Activated CD8-positive, alpha-beta T cell treated with anti-CD3 and anti-CD28 coated beads for 36 hours (primary cell): Measurements from ENCODE around the gene COG4. TPM values are rescaled to one million over a fixed set of nuclear protein-coding genes. Genes with fewer than 3 reads are reported as not detected.

Source experiments
- ATAC-seq: fragments of 200-7000 bp; cut with Tn5 transposase; one replicate; pipeline ENCODE4 v1.10.0; 2021; ENCODE audit warnings: mild to moderate bottlenecking, moderate library complexity
- CTCF ChIA-PET: fragments of 350-600 bp; sonication (Branson Sonifier 250); formaldehyde crosslinking; loops from one replicate; lab custom pipeline; 2021; ENCODE audit warnings: antibody characterized with exemption; lab: Charles Lee
- POLR2A ChIA-PET: fragments of 350-600 bp; sonication (Branson Sonifier 250); formaldehyde crosslinking; loops from one replicate; lab custom pipeline; 2021; ENCODE audit warnings: antibody characterized with exemption; lab: Charles Lee
- DNase-seq: peaks from one replicate; pipeline ENCODE4 v3.0.0-alpha.2; 2020
- H3K27ac Mint-ChIP-seq: one replicate; pipeline ENCODE4 v1.8.0; 2021; ENCODE audit warnings: mild to moderate bottlenecking, mixed read lengths
- H3K27me3 Mint-ChIP-seq: one replicate; pipeline ENCODE4 v1.8.0; 2021; ENCODE audit warnings: mixed read lengths
- H3K36me3 Mint-ChIP-seq: one replicate; pipeline ENCODE4 v1.8.0; 2021; ENCODE audit warnings: low read depth, mixed read lengths
- H3K4me1 Mint-ChIP-seq: one replicate; pipeline ENCODE4 v1.8.0; 2021; ENCODE audit warnings: low read depth, mixed read lengths
- H3K4me3 Mint-ChIP-seq: one replicate; pipeline ENCODE4 v1.8.0; 2021; ENCODE audit warnings: mild to moderate bottlenecking, moderate library complexity, mixed read lengths
- H3K9me3 Mint-ChIP-seq: one replicate; pipeline ENCODE4 v1.8.0; 2021; ENCODE audit warnings: mixed read lengths
- intact Hi-C: fragments of 100-400 bp; cut with micrococcal nuclease; formaldehyde crosslinking; loops from one replicate; pipeline ENCODE4 v1.10.0; 2022
- total RNA-seq, 2 experiments: library from RNA; stranded (reverse); gene quantifications; one replicate each; pipeline ENCODE4 v1.2.3, GENCODE V29; 2021
- TF ChIP-seq, protein P1 (sequence below): fragments of 200-600 bp; IDR thresholded peaks from one replicate; pipeline ENCODE4 v1.8.0; 2022; ENCODE audit warnings: antibody characterized with exemption, mild to moderate bottlenecking

Gene COG4
- total RNA-seq, 2 experiments from 2014 or later, result 38.0 to 39.0 TPM

GRCh38 chr16:70478912-70479341 is 44.4 kb downstream of the COG4 start:
- intact Hi-C loops, result loop anchor here (5.0 kb wide), 1 partner anchor 87 kb away; no protein-coding TSS in a partner anchor
- Mint-ChIP-seq H3K4me1 (peaks cover 29% of the 10 kb centered on the region), H3K36me3 (peaks cover 3% of the 10 kb centered on the region), H3K27me3 (no peaks in the 10 kb centered on the region), H3K4me3 (no peak overlapping the region), H3K9me3 (no peaks in the 10 kb centered on the region), H3K27ac (peak overlapping the region; percentile 25)
- ATAC-seq, result no peak
- CTCF ChIA-PET, result interaction anchor here (1.0 to 1.1 kb wide), 2 partner anchors 84 to 129 kb away, joined by 4 to 5 read pairs; no protein-coding TSS in a partner anchor
- TF ChIP-seq, protein P1, sequence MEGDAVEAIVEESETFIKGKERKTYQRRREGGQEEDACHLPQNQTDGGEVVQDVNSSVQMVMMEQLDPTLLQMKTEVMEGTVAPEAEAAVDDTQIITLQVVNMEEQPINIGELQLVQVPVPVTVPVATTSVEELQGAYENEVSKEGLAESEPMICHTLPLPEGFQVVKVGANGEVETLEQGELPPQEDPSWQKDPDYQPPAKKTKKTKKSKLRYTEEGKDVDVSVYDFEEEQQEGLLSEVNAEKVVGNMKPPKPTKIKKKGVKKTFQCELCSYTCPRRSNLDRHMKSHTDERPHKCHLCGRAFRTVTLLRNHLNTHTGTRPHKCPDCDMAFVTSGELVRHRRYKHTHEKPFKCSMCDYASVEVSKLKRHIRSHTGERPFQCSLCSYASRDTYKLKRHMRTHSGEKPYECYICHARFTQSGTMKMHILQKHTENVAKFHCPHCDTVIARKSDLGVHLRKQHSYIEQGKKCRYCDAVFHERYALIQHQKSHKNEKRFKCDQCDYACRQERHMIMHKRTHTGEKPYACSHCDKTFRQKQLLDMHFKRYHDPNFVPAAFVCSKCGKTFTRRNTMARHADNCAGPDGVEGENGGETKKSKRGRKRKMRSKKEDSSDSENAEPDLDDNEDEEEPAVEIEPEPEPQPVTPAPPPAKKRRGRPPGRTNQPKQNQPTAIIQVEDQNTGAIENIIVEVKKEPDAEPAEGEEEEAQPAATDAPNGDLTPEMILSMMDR, result no peak
- POLR2A ChIA-PET, result interaction anchor here (1.3 to 3.5 kb wide), 7 partner anchors 9 to 132 kb away, joined by 3 to 27 read pairs (median 5); partner anchors contain the start of genes COG4 and DDX19A
- no peak for DNase-seq

GRCh38 chr16:70478169-70478568 is 45.2 kb downstream of the COG4 start:
- Mint-ChIP-seq H3K4me3 (no peak overlapping the region), H3K9me3 (no peaks in the 10 kb centered on the region), H3K27me3 (no peaks in the 10 kb centered on the region), H3K27ac (peak overlapping the region; percentile 92), H3K4me1 (peaks cover 29% of the 10 kb centered on the region), H3K36me3 (peaks cover 3% of the 10 kb centered on the region)
- POLR2A ChIA-PET, result interaction anchor here (0.5 to 3.5 kb wide), 10 partner anchors 10 to 131 kb away, joined by 3 to 27 read pairs (median 5); partner anchors contain the start of genes COG4, DDX19A and ST3GAL2
- CTCF ChIA-PET, result interaction anchor here (0.9 to 2.0 kb wide), 4 partner anchors 14 to 128 kb away, joined by 3 to 7 read pairs (median 4); no protein-coding TSS in a partner anchor
- intact Hi-C loops, result loop anchor here (5.0 kb wide), 1 partner anchor 86 kb away; no protein-coding TSS in a partner anchor
- TF ChIP-seq, protein P1, result no peak
- ATAC-seq (no peak), DNase-seq (no peak)

DNA sequence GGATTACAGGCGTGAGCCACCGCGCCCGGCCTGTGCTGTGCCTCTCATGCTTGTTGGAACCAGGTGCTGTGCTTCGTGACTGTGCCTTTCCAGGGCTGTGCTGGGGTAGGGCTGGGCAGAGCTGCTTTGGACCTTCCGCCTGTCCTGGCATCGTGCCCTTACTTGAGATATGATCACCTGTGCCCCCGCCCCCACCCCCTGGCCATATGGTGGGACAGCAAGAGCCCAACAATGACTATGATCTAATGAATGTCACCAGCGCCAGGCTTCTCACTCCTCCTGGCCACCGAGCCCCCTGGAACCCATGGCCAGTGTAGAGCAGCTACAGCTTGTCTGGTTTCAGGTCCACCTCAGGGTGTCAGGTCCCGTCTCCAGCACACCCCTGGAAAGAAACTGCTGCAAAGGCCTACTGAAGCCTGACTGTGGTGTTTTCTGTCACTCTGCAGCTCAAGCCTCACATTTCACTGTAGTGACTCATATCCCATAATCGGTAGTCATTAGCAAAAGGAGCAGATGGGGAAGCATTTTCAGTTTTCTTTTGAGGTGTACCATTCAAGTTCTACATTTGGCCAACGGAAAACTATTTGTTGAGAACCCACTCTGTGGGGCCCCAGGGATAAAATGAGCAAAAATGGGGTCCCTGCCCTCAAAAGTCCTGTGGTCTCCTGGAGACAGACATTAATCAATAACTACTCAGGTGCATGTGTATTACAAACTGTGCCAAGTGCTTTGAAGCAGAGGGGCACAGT is 46.9 kb downstream of the COG4 start:
- ATAC-seq (peak; percentile 96), DNase-seq (peak; percentile 77)
- Mint-ChIP-seq H3K27ac (peak overlapping the region; percentile 92), H3K9me3 (no peaks in the 10 kb centered on the region), H3K4me3 (peak overlapping the region; percentile 27), H3K27me3 (no peaks in the 10 kb centered on the region), H3K36me3 (peaks cover 3% of the 10 kb centered on the region), H3K4me1 (peaks cover 29% of the 10 kb centered on the region)
- intact Hi-C loops, result loop anchor here (5.0 kb wide), 1 partner anchor 84 kb away; no protein-coding TSS in a partner anchor
- TF ChIP-seq, protein P1, result no peak
- ChIA-PET POLR2A (interaction anchor here (0.8 to 3.5 kb wide), 8 partner anchors 13 to 188 kb away, joined by 3 to 27 read pairs (median 4); partner anchors contain the start of genes COG4, DDX19A, FCSK and SF3B3), CTCF (interaction anchor here (1.0 to 2.0 kb wide), 5 partner anchors 14 to 107 kb away, joined by 3 to 7 read pairs (median 3); no protein-coding TSS in a partner anchor)

- ChIA-PET POLR2A (interaction anchor here (1.2 to 2.0 kb wide), 2 partner anchors 21 to 73 kb away, joined by 5 to 7 read pairs; partner anchors contain the start of gene FCSK), CTCF (interaction anchor here (1.3 kb wide), 1 partner anchor 95 kb away, joined by 3 read pairs; no protein-coding TSS in a partner anchor)
- Mint-ChIP-seq H3K27ac (peak overlapping the region; percentile 55), H3K9me3 (no peaks in the 10 kb centered on the region), H3K4me1 (peaks cover 29% of the 10 kb centered on the region), H3K27me3 (no peaks in the 10 kb centered on the region), H3K36me3 (peaks cover 3% of the 10 kb centered on the region), H3K4me3 (no peak overlapping the region)
- DNase-seq (no peak), ATAC-seq (no peak)
- intact Hi-C loops, result loop anchor here (5.0 kb wide), 1 partner anchor 83 kb away; no protein-coding TSS in a partner anchor
- TF ChIP-seq, protein P1, result no peak
Measured at GRCh38 chr16:70475054-70475871, 48.1 kb downstream of the COG4 start.
